Measurements from ENCODE around the gene ARHGEF26.

ARHGEF26 gene

DNA sequence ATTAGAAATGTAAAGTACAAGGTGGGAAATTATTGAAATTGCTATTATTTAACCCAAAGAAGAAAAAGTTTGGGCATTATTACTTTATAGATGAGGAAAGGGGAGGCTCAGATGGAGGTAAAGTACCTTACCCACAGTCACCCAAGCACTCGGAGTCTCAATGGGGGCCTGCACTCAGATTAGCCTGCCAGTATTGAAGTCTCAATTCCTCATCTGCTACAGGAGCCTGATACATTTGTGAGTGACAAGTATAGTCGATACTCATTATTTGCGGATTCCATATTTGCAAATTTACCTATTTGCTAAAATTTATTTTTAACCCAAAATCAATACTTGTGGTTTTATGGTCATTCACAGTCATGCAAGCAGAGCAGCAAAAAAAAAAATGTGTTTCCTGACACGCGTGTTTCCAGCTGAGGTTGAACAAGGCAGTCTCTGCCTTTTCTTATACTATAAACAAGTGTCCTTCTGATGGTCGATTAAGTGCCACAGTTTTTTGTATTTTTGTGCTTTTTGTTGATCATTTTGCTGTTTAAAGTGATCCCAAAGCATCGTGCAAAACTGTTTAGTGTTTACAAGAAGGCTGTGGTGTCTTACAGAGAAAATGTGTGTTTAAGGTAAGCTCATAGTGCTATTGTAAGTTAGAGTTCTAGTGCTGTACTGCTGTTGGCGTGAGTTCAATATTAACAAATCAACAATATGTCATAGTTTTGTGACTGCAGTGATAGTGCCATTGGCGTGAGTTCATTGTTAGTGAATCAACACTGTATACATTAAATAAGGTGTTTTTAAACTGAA lies 48.0 kb downstream of the ARHGEF26 start:
- no peak for FAIRE-seq

- FAIRE-seq: no peak
Measured at GRCh38 chr3:154169796-154170110, 48.6 kb downstream of the ARHGEF26 start.

GRCh38 chr3:154170300-154170699 lies 49.1 kb downstream of the ARHGEF26 start:
- no peak for FAIRE-seq

GRCh38 chr3:154175041-154175440 lies 53.9 kb downstream of the ARHGEF26 start:
- no peak for FAIRE-seq

GRCh38 chr3:154176036-154176435 lies 54.8 kb downstream of the ARHGEF26 start:
- FAIRE-seq: no peak

DNA sequence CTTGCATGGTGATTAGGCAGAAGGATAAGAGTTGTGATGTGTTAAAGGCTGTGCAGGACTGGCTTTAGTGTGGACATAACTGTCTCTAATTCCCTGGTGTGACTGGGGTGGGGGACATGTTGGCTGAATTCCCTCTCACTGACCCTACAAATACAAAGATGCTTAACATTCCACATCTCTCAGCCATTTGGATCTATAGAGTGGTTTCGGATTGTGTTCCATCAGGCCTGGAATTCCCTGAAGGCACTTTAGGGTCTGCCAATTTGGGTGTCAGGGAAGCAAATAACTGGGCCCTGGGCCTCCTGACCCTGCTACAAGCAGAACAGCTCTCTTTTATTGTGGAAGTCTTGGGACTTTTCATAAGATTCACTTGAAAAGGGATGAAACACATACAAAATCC lies 56.2 kb downstream of the ARHGEF26 start:
- no peak for FAIRE-seq

- no peak for FAIRE-seq
Measured at GRCh38 chr3:154178172-154178571, 57.0 kb downstream of the ARHGEF26 start.

GRCh38 chr3:154180836-154181691 lies 59.9 kb downstream of the ARHGEF26 start:
- no peak for FAIRE-seq

DNA sequence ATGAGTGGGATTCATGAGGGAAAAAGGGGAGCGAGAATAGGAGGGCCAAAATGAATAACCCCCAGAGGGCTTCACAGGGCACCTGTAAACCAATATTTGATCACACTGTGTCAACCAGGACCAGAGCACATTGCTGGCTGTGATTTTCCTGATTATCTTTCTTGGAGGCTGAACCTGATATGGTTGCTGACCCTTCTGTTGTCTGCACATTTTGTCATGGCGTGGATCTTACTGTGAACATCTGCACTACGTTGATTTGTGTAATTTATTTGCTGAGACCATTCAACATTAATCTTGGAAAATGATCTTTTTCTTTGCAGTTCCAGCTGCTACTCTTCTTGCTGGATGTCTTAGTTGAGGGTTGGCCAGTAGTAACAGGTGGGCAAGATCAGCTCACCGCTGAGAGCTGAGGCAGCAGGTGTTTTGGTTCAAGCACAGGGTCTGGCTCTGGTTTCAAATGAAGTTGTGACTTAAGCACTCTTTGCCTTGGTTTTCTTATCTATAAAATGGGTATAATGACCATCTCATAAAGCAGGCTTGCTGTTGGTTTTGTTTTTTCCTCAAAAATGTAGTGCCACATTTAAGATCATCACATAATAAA lies 61.2 kb downstream of the ARHGEF26 start:
- no peak for FAIRE-seq

- FAIRE-seq: no peak
Measured at GRCh38 chr3:154182975-154183374, 61.8 kb downstream of the ARHGEF26 start.

DNA sequence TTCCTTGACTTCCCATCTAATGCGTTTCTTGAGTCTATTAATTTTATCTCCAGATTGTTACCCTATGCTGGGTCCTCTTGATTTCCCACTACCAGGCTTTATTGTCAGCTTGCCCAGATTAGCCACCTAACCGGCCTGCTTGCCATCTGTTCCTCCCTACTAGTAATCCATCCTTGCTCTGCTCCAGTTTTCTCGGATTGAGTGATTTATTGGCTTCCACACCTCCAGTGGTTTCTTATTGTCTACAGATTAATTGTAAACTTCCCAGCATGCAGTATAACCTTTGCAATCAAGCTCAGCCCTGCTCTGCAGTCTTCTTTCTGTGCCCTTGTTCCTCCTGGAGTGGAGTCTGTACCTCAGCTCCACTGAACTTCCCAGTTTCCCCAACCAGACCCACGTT lies 63.4 kb downstream of the ARHGEF26 start:
- FAIRE-seq: no peak

DNA sequence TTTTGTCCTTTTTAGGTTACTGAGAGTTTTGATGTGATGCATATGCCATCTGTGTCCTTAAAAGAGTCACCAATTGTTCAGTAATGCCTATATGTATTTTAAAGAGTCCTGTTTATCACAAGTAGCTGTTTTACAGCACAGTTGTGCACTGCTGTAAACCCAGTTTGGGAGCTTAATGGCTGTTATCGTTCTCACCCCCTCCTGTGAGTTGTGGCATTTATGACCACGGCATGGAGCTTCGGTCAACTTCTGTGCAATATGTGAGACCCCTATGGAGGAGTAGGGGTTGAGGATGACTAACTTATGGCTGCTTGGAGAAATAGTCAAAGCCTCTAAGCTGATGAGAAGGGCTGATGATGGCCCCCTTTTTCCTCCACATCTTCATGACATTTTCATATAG lies 67.2 kb downstream of the ARHGEF26 start:
- FAIRE-seq: no peak

DNA sequence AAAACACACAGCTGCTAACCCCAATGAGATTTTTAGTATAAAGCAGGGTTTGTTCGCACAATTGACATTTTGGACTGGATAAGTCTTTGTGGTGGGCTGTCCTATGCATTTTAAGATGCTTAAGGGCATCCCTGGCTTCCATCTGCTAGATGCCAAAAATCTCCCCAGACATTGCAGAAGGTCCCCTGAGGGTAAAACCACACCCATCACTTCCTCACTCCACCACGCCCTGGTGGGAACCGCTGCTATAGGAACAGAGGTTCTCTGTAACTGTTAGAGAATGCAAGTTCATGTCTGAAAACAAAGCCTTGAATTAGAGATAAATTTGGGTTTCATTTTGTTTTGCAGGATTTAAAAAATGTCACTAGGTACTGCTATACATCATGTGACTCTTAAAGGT lies 67.7 kb downstream of the ARHGEF26 start:
- no peak for FAIRE-seq

GRCh38 chr3:154191520-154191919 lies 70.3 kb downstream of the ARHGEF26 start:
- no peak for FAIRE-seq

DNA sequence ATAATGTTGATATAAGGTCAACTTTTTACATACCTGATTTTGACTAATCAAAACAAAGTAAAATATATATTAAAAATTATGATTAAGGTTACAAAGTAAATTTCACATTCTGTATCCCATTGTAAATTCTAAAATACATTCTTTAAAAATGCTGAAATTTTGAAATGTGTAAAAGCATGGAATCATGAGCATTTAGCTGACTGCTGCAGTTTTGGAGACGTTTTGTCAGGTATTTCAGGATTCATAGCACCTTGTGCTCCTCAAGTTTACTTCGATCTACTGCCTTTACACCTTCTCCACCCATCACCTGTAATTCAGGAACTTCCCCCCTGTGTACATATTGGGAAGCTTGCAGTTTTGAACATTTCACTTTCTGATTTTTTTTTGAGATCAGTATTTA lies 71.0 kb downstream of the ARHGEF26 start:
- FAIRE-seq: no peak

DNA sequence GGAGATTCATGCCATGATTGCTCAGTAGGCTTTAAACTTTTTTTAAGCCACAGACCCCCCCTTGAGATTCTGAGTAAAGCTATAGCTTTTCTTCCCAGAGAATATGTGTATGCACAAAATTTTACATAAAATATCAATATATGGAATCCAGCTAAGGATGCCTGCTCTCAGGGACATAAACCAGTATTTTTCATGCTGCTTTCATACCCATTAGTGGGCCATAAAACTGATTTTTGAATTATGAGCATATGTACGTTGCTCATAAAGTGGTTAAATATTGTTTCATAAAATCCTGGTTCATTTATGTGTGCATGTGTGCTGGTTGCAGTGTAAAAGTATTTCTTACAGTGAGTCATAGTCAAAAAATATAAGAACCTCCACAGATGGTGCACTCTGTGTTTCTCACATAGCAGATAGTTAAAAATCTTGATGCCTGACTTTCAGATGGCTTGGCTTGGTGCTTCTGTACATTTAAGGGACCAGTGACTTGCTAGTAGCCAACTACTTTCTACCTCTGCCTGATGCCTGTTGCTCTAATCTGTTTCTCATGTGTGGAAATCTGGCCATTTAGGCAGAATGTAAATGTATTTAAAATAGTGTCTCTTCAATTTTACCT lies 71.9 kb downstream of the ARHGEF26 start:
- FAIRE-seq: no peak

GRCh38 chr3:154194877-154195276 lies 73.7 kb downstream of the ARHGEF26 start:
- FAIRE-seq: no peak

- FAIRE-seq: no peak
Measured at GRCh38 chr3:154195620-154196356, 74.6 kb downstream of the ARHGEF26 start.

- no peak for FAIRE-seq
Measured at GRCh38 chr3:154197751-154198150, 76.6 kb downstream of the ARHGEF26 start.

DNA sequence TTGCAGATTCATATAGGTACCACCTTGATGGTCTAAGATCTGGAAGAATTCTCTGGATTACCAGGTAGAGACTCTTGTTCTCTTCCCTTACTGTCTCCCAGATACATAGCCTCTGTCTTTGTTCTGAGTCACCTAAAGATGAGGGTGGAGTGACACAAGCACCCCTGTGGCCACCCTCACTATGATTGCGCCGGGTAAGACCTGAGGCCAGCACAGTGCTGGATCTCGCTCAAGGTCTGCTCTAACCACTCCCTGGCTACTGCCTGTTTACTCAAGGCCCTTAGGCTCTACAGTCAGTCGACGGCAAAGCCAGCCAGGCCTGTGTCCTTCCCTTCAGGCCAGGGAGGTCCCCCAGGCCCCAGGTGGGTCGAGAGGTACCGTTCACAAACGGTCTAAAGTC lies 88.3 kb downstream of the ARHGEF26 start:
- FAIRE-seq: no peak

DNA sequence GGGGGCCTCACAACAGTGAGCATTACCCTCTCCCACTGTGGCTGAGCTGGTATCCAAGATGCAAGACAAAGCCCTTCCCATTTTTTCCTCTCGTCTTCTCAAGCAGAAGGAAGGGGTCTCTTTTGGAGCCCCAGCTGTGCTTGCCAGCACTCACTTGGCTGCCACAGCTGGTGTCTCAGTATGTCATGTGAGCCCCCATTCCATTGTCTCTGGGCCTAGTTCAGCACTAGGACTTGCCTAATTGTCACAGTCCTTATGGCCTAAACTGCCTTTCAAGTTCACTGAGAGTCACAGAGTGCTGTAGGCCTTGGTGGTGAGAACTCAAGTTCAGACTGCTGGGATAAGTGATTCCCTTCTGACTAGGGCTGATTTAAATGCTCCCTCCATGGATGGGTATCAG lies 89.8 kb downstream of the ARHGEF26 start:
- FAIRE-seq: no peak

- FAIRE-seq: no peak
Measured at GRCh38 chr3:154214306-154214705, 93.1 kb downstream of the ARHGEF26 start.

DNA sequence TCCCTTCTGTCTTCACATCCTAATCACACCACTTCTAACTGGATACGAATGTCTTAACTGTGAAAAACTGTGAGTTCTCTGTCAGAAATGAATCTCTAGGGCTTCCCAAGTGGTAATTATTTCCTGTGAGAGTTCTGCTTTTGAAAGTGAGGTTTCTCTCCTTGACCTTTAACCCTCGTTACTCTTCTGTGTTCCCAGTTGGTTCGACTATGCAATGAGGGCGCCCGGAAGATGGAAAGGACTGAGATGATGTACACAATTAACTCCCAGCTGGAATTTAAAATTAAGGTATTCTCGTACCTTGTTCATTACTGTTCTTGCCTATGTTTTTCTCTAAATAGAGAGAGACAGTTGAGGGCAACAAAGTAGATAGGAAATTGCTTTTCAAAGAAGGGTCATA lies 96.5 kb downstream of the ARHGEF26 start:
- no peak for FAIRE-seq

Measured in A204.1 (cell line).